ENCODE results near the gene GALK2. TPM values are rescaled to one million over a fixed set of nuclear protein-coding genes. Genes with fewer than 3 reads are reported as not detected.
A peak's percentile ranks its signal among the peaks of the same experiment; 100 is the strongest.

The GALK2 gene
- total and polyA plus RNA-seq, 5 donors from 2014 or later: 27.7 to 39.1 (median 29.7) TPM

DNA sequence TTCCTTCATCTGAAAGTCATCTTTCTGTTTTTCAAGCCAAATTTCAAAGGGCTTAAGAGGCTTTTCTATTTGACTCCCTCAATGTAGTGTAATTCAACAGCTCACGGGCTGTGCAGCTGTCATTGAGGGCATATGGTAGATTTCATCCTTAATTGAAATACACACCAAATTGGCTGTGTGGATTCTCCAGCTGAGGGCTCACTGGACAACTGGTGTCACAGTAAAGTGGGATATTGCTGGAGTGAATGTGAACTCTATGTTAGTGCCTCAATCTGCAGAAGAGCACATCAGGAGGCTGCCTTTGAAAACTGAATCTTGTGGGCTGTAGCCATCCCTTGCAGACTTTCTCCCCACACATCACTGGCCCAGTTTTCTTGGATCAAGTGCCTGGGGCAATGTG, 120.1 kb downstream of the GALK2 start:
- Mint-ChIP-seq H3K36me3 (peaks cover 66% of the 10 kb centered on the region), H3K4me3 (no peak overlapping the region), H3K27me3 (no peaks in the 10 kb centered on the region), H3K4me1 (peaks cover 5 to 38% (median 16%) of the 10 kb centered on the region in 4 donors), H3K27ac (peak overlapping the region in 2 of 3 donors; percentile 21 to 38), H3K9me3 (peaks cover 0 to 4% (median 0%) of the 10 kb centered on the region in 7 donors)
- Histone ChIP-seq H3K4me3 (ENCODE audit: low read depth, low read length) (no peak overlapping the region), H3K9me3 (ENCODE audit: control insufficient read depth in 2 of 2, low read length in 2 of 2) (no peaks in the 10 kb centered on the region), H3K27me3 (ENCODE audit: control insufficient read depth, insufficient read depth, low read length) (no peaks in the 10 kb centered on the region), H3K36me3 (ENCODE audit: control insufficient read depth, insufficient read depth, low read length) (peaks cover 47% of the 10 kb centered on the region), H3K4me1 (ENCODE audit: control insufficient read depth, insufficient read depth, low read length, poor library complexity, severe bottlenecking) (no peaks in the 10 kb centered on the region), H3K27ac (ENCODE audit: insufficient read depth, low read length, poor library complexity, severe bottlenecking) (no peak overlapping the region)
- DNase-seq (no peak), ATAC-seq (ENCODE audit: low read depth in 2 of 2) (no peak)

GRCh38 chr15:49293941-49294340, 123.9 kb downstream of the GALK2 start:
- ATAC-seq (ENCODE audit: low read depth in 2 of 2): no peak
- Mint-ChIP-seq H3K9me3 (peaks cover 0 to 5% (median 0%) of the 10 kb centered on the region in 7 donors), H3K27me3 (no peaks in the 10 kb centered on the region), H3K27ac (peak overlapping the region in 1 of 3 donors; percentile 9), H3K4me3 (no peak overlapping the region), H3K36me3 (peaks cover 57% of the 10 kb centered on the region), H3K4me1 (peaks cover 12 to 26% (median 20%) of the 10 kb centered on the region in 4 donors)
- Histone ChIP-seq H3K36me3 (ENCODE audit: control insufficient read depth, insufficient read depth, low read length) (peaks cover 41% of the 10 kb centered on the region), H3K9me3 (ENCODE audit: control insufficient read depth in 2 of 2, low read length in 2 of 2) (no peaks in the 10 kb centered on the region), H3K4me3 (ENCODE audit: low read depth, low read length) (no peak overlapping the region), H3K27me3 (ENCODE audit: control insufficient read depth, insufficient read depth, low read length) (no peaks in the 10 kb centered on the region), H3K4me1 (ENCODE audit: control insufficient read depth, insufficient read depth, low read length, poor library complexity, severe bottlenecking) (no peaks in the 10 kb centered on the region), H3K27ac (ENCODE audit: insufficient read depth, low read length, poor library complexity, severe bottlenecking) (no peak overlapping the region)
- DNase-seq: no peak

GRCh38 chr15:49296258-49296657, 126.2 kb downstream of the GALK2 start:
- Mint-ChIP-seq H3K9me3 (peaks cover 0 to 14% (median 4%) of the 10 kb centered on the region in 7 donors), H3K4me3 (no peak overlapping the region), H3K36me3 (peaks cover 70% of the 10 kb centered on the region)

GRCh38 chr15:49297584-49297983, 127.5 kb downstream of the GALK2 start:
- Mint-ChIP-seq H3K4me1 (peaks cover 25 to 33% (median 27%) of the 10 kb centered on the region in 4 donors), H3K27ac (no peak overlapping the region), H3K9me3 (peaks cover 0 to 14% (median 4%) of the 10 kb centered on the region in 7 donors), H3K4me3 (no peak overlapping the region), H3K36me3 (peaks cover 62% of the 10 kb centered on the region), H3K27me3 (no peaks in the 10 kb centered on the region)
- H3K36me3 ChIP-seq (ENCODE audit: control insufficient read depth, insufficient read depth, low read length): peaks cover 37% of the 10 kb centered on the region
- DNase-seq (no peak), ATAC-seq (ENCODE audit: low read depth in 2 of 2) (no peak)
- no peak overlapping the region for H3K4me3 ChIP-seq (ENCODE audit: low read depth, low read length)
- H3K4me1 ChIP-seq (ENCODE audit: control insufficient read depth, insufficient read depth, low read length, poor library complexity, severe bottlenecking): no peaks in the 10 kb centered on the region
- H3K9me3 ChIP-seq (ENCODE audit: control insufficient read depth in 2 of 2, low read length in 2 of 2): no peaks in the 10 kb centered on the region
- no peak overlapping the region for H3K27ac ChIP-seq (ENCODE audit: insufficient read depth, low read length, poor library complexity, severe bottlenecking)
- no peaks in the 10 kb centered on the region for H3K27me3 ChIP-seq (ENCODE audit: control insufficient read depth, insufficient read depth, low read length)

More at GRCh38 chr15:49296258-49296657, 126.2 kb downstream of the GALK2 start:
- peaks cover 25 to 36% (median 27%) of the 10 kb centered on the region in 4 donors for H3K4me1 Mint-ChIP-seq
- H3K36me3 ChIP-seq (ENCODE audit: control insufficient read depth, insufficient read depth, low read length): peaks cover 44% of the 10 kb centered on the region
- no peak overlapping the region for H3K27ac ChIP-seq (ENCODE audit: insufficient read depth, low read length, poor library complexity, severe bottlenecking)
- H3K27me3 ChIP-seq (ENCODE audit: control insufficient read depth, insufficient read depth, low read length): no peaks in the 10 kb centered on the region
- H3K4me1 ChIP-seq (ENCODE audit: control insufficient read depth, insufficient read depth, low read length, poor library complexity, severe bottlenecking): no peaks in the 10 kb centered on the region
- ATAC-seq (ENCODE audit: low read depth in 2 of 2): no peak
- no peak overlapping the region for H3K27ac Mint-ChIP-seq
- DNase-seq: no peak
- H3K9me3 ChIP-seq (ENCODE audit: control insufficient read depth in 2 of 2, low read length in 2 of 2): no peaks in the 10 kb centered on the region
- no peak overlapping the region for H3K4me3 ChIP-seq (ENCODE audit: low read depth, low read length)
- H3K27me3 Mint-ChIP-seq: no peaks in the 10 kb centered on the region

- H3K9me3 ChIP-seq (ENCODE audit: control insufficient read depth in 2 of 2, low read length in 2 of 2): no peaks in the 10 kb centered on the region
- H3K9me3 Mint-ChIP-seq: peaks cover 0 to 10% (median 4%) of the 10 kb centered on the region in 7 donors
- H3K27ac Mint-ChIP-seq: no peak overlapping the region
- peaks cover 25 to 40% (median 29%) of the 10 kb centered on the region in 4 donors for H3K4me1 Mint-ChIP-seq
- no peaks in the 10 kb centered on the region for H3K27me3 ChIP-seq (ENCODE audit: control insufficient read depth, insufficient read depth, low read length)
- H3K4me1 ChIP-seq (ENCODE audit: control insufficient read depth, insufficient read depth, low read length, poor library complexity, severe bottlenecking): no peaks in the 10 kb centered on the region
- ATAC-seq (ENCODE audit: low read depth in 2 of 2) (no peak), DNase-seq (no peak)
- H3K4me3 ChIP-seq (ENCODE audit: low read depth, low read length): no peak overlapping the region
- H3K36me3 ChIP-seq (ENCODE audit: control insufficient read depth, insufficient read depth, low read length): peaks cover 44% of the 10 kb centered on the region
- H3K27me3 Mint-ChIP-seq: no peaks in the 10 kb centered on the region
- peak overlapping the region in 1 of 4 donors; percentile 13 for H3K4me3 Mint-ChIP-seq
- H3K36me3 Mint-ChIP-seq: peaks cover 68% of the 10 kb centered on the region
- no peak overlapping the region for H3K27ac ChIP-seq (ENCODE audit: insufficient read depth, low read length, poor library complexity, severe bottlenecking)
These were observed 130.8 kb downstream of the GALK2 start for GRCh38 chr15:49300856-49301255.

GRCh38 chr15:49301562-49301961, 131.5 kb downstream of the GALK2 start:
- no peak for ATAC-seq (ENCODE audit: low read depth in 2 of 2)
- peaks cover 64% of the 10 kb centered on the region for H3K36me3 Mint-ChIP-seq
- H3K9me3 Mint-ChIP-seq: peaks cover 0 to 10% (median 4%) of the 10 kb centered on the region in 7 donors

GRCh38 chr15:49303003-49303402, 133.0 kb downstream of the GALK2 start:
- Mint-ChIP-seq H3K4me3 (no peak overlapping the region), H3K27me3 (no peaks in the 10 kb centered on the region), H3K9me3 (peaks cover 0 to 10% (median 2%) of the 10 kb centered on the region in 7 donors), H3K4me1 (peaks cover 16 to 34% (median 23%) of the 10 kb centered on the region in 4 donors), H3K27ac (no peak overlapping the region), H3K36me3 (peaks cover 60% of the 10 kb centered on the region)
- no peak overlapping the region for H3K27ac ChIP-seq (ENCODE audit: insufficient read depth, low read length, poor library complexity, severe bottlenecking)
- H3K4me1 ChIP-seq (ENCODE audit: control insufficient read depth, insufficient read depth, low read length, poor library complexity, severe bottlenecking): no peaks in the 10 kb centered on the region
- H3K9me3 ChIP-seq (ENCODE audit: control insufficient read depth in 2 of 2, low read length in 2 of 2): no peaks in the 10 kb centered on the region
- ATAC-seq (ENCODE audit: low read depth in 2 of 2): no peak
- H3K36me3 ChIP-seq (ENCODE audit: control insufficient read depth, insufficient read depth, low read length): peaks cover 40% of the 10 kb centered on the region
- no peak overlapping the region for H3K4me3 ChIP-seq (ENCODE audit: low read depth, low read length)
- no peak for DNase-seq
- H3K27me3 ChIP-seq (ENCODE audit: control insufficient read depth, insufficient read depth, low read length): no peaks in the 10 kb centered on the region

More at GRCh38 chr15:49301562-49301961, 131.5 kb downstream of the GALK2 start:
- no peaks in the 10 kb centered on the region for H3K4me1 ChIP-seq (ENCODE audit: control insufficient read depth, insufficient read depth, low read length, poor library complexity, severe bottlenecking)
- H3K36me3 ChIP-seq (ENCODE audit: control insufficient read depth, insufficient read depth, low read length): peaks cover 40% of the 10 kb centered on the region
- no peaks in the 10 kb centered on the region for H3K9me3 ChIP-seq (ENCODE audit: control insufficient read depth in 2 of 2, low read length in 2 of 2)
- no peaks in the 10 kb centered on the region for H3K27me3 ChIP-seq (ENCODE audit: control insufficient read depth, insufficient read depth, low read length)
- no peak overlapping the region for H3K27ac ChIP-seq (ENCODE audit: insufficient read depth, low read length, poor library complexity, severe bottlenecking)
- no peak overlapping the region for H3K4me3 Mint-ChIP-seq
- no peak for DNase-seq
- no peak overlapping the region for H3K27ac Mint-ChIP-seq
- H3K27me3 Mint-ChIP-seq: no peaks in the 10 kb centered on the region
- H3K4me3 ChIP-seq (ENCODE audit: low read depth, low read length): no peak overlapping the region
- peaks cover 25 to 43% (median 29%) of the 10 kb centered on the region in 4 donors for H3K4me1 Mint-ChIP-seq

GRCh38 chr15:49306551-49306950, 136.5 kb downstream of the GALK2 start:
- peaks cover 29% of the 10 kb centered on the region for H3K36me3 ChIP-seq (ENCODE audit: control insufficient read depth, insufficient read depth, low read length)
- Mint-ChIP-seq H3K4me3 (no peak overlapping the region), H3K4me1 (peaks cover 0 to 26% (median 7%) of the 10 kb centered on the region in 4 donors), H3K9me3 (peaks cover 0 to 2% (median 0%) of the 10 kb centered on the region in 7 donors), H3K27me3 (no peaks in the 10 kb centered on the region), H3K36me3 (peaks cover 58% of the 10 kb centered on the region), H3K27ac (no peak overlapping the region)
- H3K27me3 ChIP-seq (ENCODE audit: control insufficient read depth, insufficient read depth, low read length): no peaks in the 10 kb centered on the region
- DNase-seq (no peak), ATAC-seq (ENCODE audit: low read depth in 2 of 2) (no peak)
- no peaks in the 10 kb centered on the region for H3K4me1 ChIP-seq (ENCODE audit: control insufficient read depth, insufficient read depth, low read length, poor library complexity, severe bottlenecking)
- no peak overlapping the region for H3K4me3 ChIP-seq (ENCODE audit: low read depth, low read length)
- H3K27ac ChIP-seq (ENCODE audit: insufficient read depth, low read length, poor library complexity, severe bottlenecking): no peak overlapping the region
- H3K9me3 ChIP-seq (ENCODE audit: control insufficient read depth in 2 of 2, low read length in 2 of 2): no peaks in the 10 kb centered on the region
